BE2C (cell line): Measurements from ENCODE around the gene CYP39A1.

Experiments used
- DNase-seq: peaks from one replicate; pipeline ENCODE4 v3.0.0-alpha.2; 2020
- H3K27me3 ChIP-seq: fragments of 250-450 bp; sonication (Bioruptor Pico); 2 replicates; pipeline ENCODE4 v1.5.1; 2020; ENCODE audit warnings: mild to moderate bottlenecking
- H3K36me3 ChIP-seq: fragments of 250-450 bp; sonication (Bioruptor Pico); 2 replicates; pipeline ENCODE4 v1.5.1; 2020; ENCODE audit warnings: mild to moderate bottlenecking
- H3K4me1 ChIP-seq: fragments of 250-450 bp; sonication (Bioruptor Pico); 2 replicates; pipeline ENCODE4 v1.5.1; 2020
- H3K4me3 ChIP-seq: 2 replicates; pipeline ENCODE4 v1.5.1; 2011; ENCODE audit warnings: low read depth, low read length
- H3K9me3 ChIP-seq: fragments of 250-450 bp; sonication (Bioruptor Pico); 2 replicates; pipeline ENCODE4 v1.5.1; 2020
- CTCF ChIP-seq: IDR thresholded peaks from 2 replicates; pipeline ENCODE4 v1.5.1; 2012; ENCODE audit warnings: mild to moderate bottlenecking, low read depth, low read length

The CYP39A1 gene

DNA sequence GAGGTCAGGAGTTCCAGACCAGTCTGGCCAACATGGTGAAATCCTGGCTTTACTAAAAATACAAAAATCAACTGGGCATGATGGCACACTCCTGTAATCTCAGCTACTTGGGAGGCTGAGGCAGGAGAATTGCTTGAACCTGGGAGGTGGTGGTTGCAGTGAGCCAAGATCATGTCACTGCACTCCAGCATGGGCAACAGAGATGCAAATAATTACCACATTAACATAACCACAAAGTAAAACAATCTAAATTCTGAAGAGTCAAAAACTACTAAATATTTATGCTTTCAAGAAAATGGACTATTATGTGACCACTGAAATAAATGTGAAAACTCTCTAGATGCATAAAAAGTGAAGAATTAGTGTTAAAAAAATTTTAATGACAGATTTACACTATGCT, 59.9 kb downstream of the CYP39A1 start:
- no peak for DNase-seq
- Histone ChIP-seq H3K9me3 (no peaks in the 10 kb centered on the region), H3K4me1 (no peaks in the 10 kb centered on the region), H3K36me3 (no peaks in the 10 kb centered on the region), H3K27me3 (no peaks in the 10 kb centered on the region), H3K4me3 (no peak overlapping the region)
- TF ChIP-seq CTCF: no peak

DNA sequence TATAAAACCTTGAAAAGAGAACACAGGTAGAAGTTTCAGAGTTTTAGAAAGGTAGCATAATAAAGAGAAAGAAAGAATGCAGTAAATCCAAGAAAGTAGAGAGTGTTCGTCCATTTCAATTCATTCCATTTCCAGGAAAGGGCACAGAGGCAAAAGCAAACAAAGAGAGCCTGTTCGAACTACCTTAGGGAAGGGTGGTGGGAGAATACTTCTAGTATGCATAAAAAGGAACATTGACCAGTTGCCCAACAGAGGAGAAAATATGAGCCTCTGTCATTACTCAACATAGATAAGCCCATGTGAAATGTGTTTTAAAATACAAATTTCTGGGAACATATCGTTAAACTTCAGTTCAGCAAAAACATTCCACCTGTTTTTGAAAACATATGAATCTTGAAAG, 60.6 kb downstream of the CYP39A1 start:
- no peak overlapping the region for H3K4me3 ChIP-seq
- TF ChIP-seq CTCF: no peak
- DNase-seq: no peak
- H3K4me1 ChIP-seq: no peaks in the 10 kb centered on the region
- no peaks in the 10 kb centered on the region for H3K9me3 ChIP-seq
- H3K36me3 ChIP-seq: no peaks in the 10 kb centered on the region
- no peaks in the 10 kb centered on the region for H3K27me3 ChIP-seq

- no peak for DNase-seq
Observed at GRCh38 chr6:46590765-46591164, 61.9 kb downstream of the CYP39A1 start.

DNA sequence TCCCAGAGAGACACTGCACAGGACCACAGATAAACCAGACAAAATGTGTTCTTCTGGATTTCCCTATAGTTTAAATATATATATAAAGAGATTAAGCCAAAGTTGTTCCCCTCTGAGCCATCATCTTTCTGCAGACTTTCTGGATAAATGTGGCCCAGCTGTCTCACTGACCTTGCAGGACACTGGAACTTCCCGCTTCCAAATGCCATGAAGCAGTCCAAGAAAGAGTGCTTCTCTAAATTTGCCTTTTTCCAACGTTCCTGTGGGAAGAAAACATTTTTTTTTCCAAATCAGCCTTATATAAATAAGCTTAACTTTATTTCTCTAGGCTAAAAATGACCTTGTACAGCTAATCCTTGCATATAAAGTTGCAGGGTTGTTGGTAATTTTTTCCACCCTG, 65.7 kb downstream of the CYP39A1 start:
- DNase-seq: no peak
- Histone ChIP-seq H3K4me3 (no peak overlapping the region), H3K36me3 (no peaks in the 10 kb centered on the region), H3K4me1 (no peaks in the 10 kb centered on the region), H3K9me3 (no peaks in the 10 kb centered on the region), H3K27me3 (no peaks in the 10 kb centered on the region)
- TF ChIP-seq CTCF: no peak

More at GRCh38 chr6:46590765-46591164, 61.9 kb downstream of the CYP39A1 start:
- no peaks in the 10 kb centered on the region for H3K4me1 ChIP-seq
- no peak overlapping the region for H3K4me3 ChIP-seq
- H3K36me3 ChIP-seq: no peaks in the 10 kb centered on the region
- H3K9me3 ChIP-seq: no peaks in the 10 kb centered on the region
- H3K27me3 ChIP-seq: no peaks in the 10 kb centered on the region
- TF ChIP-seq CTCF: no peak

DNA sequence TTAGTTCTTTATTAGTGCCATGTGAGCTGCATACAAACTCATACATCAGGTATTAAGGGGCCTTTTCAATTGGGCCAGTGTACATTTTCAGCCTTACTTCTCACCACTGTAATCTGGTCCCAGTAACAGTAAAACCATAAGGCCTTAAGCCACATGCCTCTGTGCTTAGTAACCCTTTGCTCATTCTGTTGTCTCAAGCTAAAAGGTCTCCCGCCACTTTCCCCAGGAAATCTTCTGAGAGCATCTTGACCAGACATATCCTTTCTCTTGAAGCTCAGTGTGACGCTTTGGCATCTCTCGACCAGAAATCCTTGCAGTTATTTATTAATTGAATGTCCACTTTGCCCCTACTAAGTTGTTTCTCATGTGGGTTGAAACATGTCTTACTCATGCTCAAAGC, 68.0 kb downstream of the CYP39A1 start:
- DNase-seq: no peak
- no peak overlapping the region for H3K4me3 ChIP-seq
- H3K9me3 ChIP-seq: no peaks in the 10 kb centered on the region
- no peaks in the 10 kb centered on the region for H3K4me1 ChIP-seq
- TF ChIP-seq CTCF: no peak
- no peaks in the 10 kb centered on the region for H3K27me3 ChIP-seq
- no peaks in the 10 kb centered on the region for H3K36me3 ChIP-seq

DNA sequence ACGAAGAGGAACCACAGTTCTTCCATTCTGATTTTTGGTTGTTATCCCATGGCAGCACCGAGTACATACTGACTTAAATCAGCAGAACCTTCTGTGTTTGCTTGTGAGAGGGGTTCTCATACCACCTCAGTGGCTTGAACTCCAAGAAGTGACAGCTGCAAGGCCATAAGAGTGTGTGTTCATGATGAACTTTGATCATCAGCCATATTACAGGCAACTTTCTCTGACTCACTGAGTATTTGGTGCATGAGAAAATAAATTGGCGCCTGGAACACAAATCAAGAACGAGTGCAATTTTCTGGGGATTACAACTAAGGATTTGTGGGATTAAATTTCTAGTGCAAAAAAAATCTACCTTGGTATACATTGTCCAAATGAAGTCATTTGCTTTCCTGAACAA, 68.9 kb downstream of the CYP39A1 start:
- no peaks in the 10 kb centered on the region for H3K9me3 ChIP-seq
- no peak for DNase-seq
- H3K27me3 ChIP-seq: no peaks in the 10 kb centered on the region
- no peaks in the 10 kb centered on the region for H3K36me3 ChIP-seq
- no peak overlapping the region for H3K4me3 ChIP-seq
- TF ChIP-seq CTCF: no peak
- H3K4me1 ChIP-seq: no peaks in the 10 kb centered on the region
